Fibroblast of the aortic adventitia (primary cell): Measurements from ENCODE around the gene LRRC23. TPM values are rescaled to one million over a fixed set of nuclear protein-coding genes. Genes with fewer than 3 reads are reported as not detected.

Experiments used
- DNase-seq: peaks from one replicate; pipeline ENCODE4 v3.0.0-alpha.2; 2010; ENCODE audit warnings: low read depth
- H3K4me3 ChIP-seq: 2 replicates; pipeline ENCODE4 v1.5.1; 2011; ENCODE audit warnings: low read depth, mild to moderate bottlenecking, control low read depth, low read length, moderate library complexity
- total RNA-seq: library from RNA; depleted of rRNA; stranded (reverse); fragments of >200 nt; gene quantifications from 2 replicates; pipeline ENCODE4 v1.2.3, GENCODE V29; 2012; ENCODE audit warnings: low replicate concordance
- TF ChIP-seq, protein P1 (sequence below): IDR thresholded peaks from 2 replicates; pipeline ENCODE4 v1.5.1; 2011; ENCODE audit warnings: mild to moderate bottlenecking, low read length, control low read depth, inconsistent platforms; ENCODE audit not compliant: insufficient read depth

LRRC23 gene
- total RNA-seq, 1 donor = 7.0 TPM

DNA sequence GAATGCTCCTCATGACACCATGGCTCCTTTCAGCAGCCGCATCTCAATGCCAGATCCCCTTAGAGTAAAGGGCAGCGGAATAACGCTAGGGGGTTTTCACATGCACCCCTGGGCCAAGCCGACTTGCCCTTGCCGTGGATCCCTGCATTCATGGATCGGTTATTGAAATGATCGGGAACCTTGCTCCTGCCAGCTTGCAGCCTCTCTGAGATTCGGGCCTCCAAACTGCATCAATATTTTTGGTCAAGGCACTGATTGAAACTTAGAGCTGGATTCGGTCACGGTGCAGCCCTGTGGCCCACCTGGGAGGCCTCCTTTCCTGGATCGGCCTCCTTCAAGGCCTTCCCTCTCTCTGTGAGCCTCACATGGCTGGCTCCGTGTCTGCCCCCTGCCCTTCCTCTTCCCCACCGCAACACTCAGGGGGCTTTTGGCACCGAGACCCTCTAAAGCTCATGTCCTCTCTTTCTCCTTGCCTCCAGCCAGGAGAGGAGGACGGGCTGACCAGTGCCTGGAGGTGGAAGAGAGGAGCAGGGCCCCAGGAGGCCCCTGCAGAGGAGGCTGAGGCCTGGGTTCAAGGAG is 48.3 kb downstream of the LRRC23 start:
- H3K4me3 ChIP-seq = no peak overlapping the region
- TF ChIP-seq, protein P1, sequence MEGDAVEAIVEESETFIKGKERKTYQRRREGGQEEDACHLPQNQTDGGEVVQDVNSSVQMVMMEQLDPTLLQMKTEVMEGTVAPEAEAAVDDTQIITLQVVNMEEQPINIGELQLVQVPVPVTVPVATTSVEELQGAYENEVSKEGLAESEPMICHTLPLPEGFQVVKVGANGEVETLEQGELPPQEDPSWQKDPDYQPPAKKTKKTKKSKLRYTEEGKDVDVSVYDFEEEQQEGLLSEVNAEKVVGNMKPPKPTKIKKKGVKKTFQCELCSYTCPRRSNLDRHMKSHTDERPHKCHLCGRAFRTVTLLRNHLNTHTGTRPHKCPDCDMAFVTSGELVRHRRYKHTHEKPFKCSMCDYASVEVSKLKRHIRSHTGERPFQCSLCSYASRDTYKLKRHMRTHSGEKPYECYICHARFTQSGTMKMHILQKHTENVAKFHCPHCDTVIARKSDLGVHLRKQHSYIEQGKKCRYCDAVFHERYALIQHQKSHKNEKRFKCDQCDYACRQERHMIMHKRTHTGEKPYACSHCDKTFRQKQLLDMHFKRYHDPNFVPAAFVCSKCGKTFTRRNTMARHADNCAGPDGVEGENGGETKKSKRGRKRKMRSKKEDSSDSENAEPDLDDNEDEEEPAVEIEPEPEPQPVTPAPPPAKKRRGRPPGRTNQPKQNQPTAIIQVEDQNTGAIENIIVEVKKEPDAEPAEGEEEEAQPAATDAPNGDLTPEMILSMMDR = no peak
- no peak for DNase-seq

DNA sequence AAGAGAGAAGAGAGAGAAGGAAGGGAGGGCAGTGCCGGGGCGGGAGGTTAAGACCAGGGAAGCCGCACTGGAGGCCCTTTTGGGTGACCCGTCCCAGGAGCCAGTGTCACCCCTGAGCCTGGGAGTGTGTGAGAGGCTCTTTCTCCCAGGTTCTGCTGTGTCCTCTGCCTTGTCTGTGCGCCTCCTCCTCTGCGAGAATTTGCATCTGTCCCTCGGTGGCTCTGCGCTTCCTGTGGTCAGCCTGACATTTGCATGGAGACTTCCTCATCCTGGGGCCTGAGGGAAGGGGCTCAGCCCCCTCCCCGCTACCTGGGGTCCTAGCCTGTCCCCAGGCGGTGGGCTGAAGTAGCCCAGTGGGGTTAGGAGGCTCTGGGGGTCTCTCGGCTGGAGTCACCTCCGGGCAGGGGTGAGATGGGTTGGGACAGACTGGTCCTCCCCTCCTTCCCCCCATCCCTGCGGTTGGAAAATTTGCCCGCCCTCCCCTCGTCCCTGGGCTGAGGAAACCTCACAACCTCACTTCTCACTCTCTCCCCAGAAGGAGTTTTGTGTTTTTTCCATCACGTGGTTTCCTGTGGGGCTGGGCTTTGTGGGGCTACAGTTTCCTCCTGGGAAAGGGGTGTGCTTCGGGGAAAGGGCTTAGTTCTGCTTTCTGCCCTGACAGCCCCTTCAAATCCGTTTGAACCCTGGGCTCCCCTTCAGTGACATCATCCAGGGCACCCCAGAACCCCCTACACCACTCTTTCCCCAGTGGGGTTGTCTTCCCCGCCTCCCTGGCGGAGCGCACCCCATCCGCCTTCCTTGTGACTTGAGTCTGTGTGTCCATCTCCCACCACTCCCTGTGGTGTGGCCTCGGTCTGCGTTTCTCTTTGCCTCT is 49.1 kb downstream of the LRRC23 start:
- H3K4me3 ChIP-seq = no peak overlapping the region
- TF ChIP-seq, protein P1 = no peak
- DNase-seq = no peak

DNA sequence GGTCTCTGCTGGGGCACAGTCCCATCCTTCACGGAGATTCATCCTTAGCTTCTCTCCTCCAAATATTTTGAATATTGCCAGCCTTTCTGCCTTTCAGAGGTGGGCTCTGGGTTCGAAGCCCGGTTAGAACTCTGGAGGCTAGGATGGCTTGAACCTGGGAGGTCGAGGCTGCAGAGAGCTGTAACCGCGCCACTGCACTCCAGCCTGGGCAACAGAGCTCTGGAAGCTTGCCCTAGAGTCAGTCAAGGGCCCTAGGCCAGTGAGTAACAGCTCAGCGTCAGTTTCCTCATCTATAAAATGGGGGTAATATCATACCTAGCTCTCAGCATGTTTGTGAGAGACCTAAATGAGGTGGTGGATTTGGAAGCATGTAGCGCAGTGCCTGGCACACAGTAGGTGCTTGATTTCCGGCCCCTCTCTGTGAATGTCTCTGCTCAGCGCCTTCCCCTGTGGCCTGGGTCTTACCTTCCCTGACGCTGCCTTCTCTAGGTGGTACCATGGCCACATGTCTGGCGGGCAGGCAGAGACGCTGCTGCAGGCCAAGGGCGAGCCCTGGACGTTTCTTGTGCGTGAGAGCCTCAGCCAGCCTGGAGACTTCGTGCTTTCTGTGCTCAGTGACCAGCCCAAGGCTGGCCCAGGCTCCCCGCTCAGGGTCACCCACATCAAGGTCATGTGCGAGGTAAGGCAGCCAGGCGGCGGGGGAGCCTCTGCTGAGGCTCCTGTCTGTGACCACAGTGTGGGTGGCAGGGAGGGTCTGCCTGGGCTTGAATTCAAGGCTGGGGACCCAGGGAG is 49.9 kb downstream of the LRRC23 start:
- TF ChIP-seq, protein P1 = no peak
- H3K4me3 ChIP-seq = no peak overlapping the region
- no peak for DNase-seq

DNA sequence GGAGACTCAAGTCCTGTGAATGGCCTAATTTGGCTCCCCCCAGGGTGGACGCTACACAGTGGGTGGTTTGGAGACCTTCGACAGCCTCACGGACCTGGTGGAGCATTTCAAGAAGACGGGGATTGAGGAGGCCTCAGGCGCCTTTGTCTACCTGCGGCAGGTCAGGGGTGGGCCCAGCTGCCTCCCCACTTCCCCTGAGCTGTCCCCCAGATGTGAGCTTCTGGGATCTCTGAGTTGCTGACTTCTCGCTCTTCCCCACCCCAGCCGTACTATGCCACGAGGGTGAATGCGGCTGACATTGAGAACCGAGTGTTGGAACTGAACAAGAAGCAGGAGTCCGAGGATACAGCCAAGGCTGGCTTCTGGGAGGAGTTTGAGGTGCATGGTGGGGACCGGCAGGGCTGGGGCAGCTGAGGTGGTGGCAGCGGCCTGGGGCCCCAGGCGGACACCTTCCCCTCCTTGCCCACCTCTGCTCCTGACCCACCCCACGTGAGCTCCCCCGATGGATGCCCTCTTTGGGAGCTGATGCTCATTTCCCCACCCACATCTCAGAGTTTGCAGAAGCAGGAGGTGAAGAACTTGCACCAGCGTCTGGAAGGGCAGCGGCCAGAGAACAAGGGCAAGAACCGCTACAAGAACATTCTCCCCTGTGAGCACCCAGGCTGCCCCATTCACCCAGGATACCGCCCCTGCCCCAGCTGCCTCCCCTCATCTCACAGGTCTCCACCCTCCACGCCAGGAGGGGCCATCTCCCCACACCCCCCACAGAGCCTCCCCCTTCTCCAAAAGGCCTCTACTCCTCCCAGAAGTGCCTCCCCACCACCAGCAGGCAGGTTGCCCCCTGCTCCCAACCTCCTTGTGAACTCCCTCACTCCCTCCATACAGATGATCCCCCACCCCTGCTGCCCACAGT is 50.7 kb downstream of the LRRC23 start:
- H3K4me3 ChIP-seq = no peak overlapping the region
- no peak for DNase-seq
- TF ChIP-seq, protein P1 = no peak

DNA sequence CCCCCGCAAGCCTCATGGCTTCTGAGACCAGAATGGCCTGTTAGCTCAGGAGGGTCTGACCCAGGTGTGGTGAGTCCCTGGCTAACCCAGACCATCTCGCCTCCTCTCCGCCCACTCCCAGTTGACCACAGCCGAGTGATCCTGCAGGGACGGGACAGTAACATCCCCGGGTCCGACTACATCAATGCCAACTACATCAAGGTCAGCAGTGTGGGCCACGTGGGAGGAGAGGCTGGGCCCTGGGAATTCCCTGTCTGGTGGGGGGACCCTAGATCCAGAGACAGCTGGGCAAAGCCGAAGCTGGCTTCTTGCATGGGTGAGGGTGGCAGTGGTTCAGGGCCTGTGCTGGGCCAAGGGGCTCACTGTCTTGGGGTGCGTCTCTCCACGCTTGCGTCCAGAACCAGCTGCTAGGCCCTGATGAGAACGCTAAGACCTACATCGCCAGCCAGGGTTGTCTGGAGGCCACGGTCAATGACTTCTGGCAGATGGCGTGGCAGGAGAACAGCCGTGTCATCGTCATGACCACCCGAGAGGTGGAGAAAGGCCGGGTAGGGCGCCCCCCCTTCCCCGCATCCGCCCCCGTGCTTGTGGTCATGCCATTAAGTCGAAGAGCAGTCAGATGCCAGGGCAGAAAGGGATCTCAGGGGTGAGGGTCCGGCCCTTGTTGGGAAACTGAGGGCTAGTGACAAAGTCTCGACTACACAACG is 51.6 kb downstream of the LRRC23 start:
- no peak overlapping the region for H3K4me3 ChIP-seq
- TF ChIP-seq, protein P1 = no peak
- no peak for DNase-seq
